HEK293 (cell line): ENCODE measurements around the gene C22orf42.
"Not testable (repeated sequence)": the region's sequence is repeated elsewhere in the genome, so short reads cannot be mapped to it uniquely, and the experiment has no call there.

Experiments used
- HOXA7 ChIP-seq: sonication (generic); formaldehyde crosslinking; IDR thresholded peaks from 2 replicates; pipeline ENCODE4 v1.8.1; 2022; ENCODE audit warnings: missing genetic modification reagents, borderline replicate concordance
- TCF7L2 ChIP-seq: IDR thresholded peaks from 2 replicates; pipeline ENCODE4 v1.6.1; 2011; ENCODE audit warnings: low read depth, mild to moderate bottlenecking, inconsistent platforms, low read length, moderate library complexity, borderline replicate concordance
- YY1 ChIP-seq: fragments of 450-650 bp; formaldehyde crosslinking; IDR thresholded peaks from 2 replicates; pipeline ENCODE4 v1.5.1; 2018; ENCODE audit warnings: missing biosample characterization, missing genetic modification characterization
- ZIC2 ChIP-seq: fragments of 450-650 bp; formaldehyde crosslinking; IDR thresholded peaks from 2 replicates; pipeline ENCODE4 v1.5.1; 2016; ENCODE audit warnings: missing biosample characterization, missing genetic modification characterization
- ZNF513 ChIP-seq: fragments of 450-650 bp; IDR thresholded peaks from 2 replicates; pipeline ENCODE4 v1.5.1; 2018; ENCODE audit warnings: missing biosample characterization, missing genetic modification characterization
- ZNF645 ChIP-seq: fragments of 450-650 bp; formaldehyde crosslinking; IDR thresholded peaks from 2 replicates; pipeline ENCODE4; 2016; ENCODE audit warnings: missing biosample characterization, missing genetic modification characterization

GRCh38 chr22:32160411-32160810 is 1.3 kb upstream of the C22orf42 start:
- TF ChIP-seq ZIC2 (tag by site-specific recombination); ZNF645; TCF7L2; YY1 (tag by site-specific recombination); ZNF513; HOXA7: not testable (repeated sequence)
